H1 (cell line): ENCODE data around the gene WDR7. TPM values are rescaled to one million over a fixed set of nuclear protein-coding genes. Genes with fewer than 3 reads are reported as not detected.

Source experiments
- CTCF ChIA-PET: fragments of 300-600 bp; sonication (Branson Sonifier 250); formaldehyde crosslinking; loops from one replicate; lab custom pipeline; 2021; ENCODE audit not compliant: partially characterized antibody; lab: Charles Lee
- POLR2A ChIA-PET: fragments of 300-600 bp; sonication (Branson Sonifier 250); formaldehyde crosslinking; loops from one replicate; lab custom pipeline; 2021; ENCODE audit warnings: inconsistent platforms; ENCODE audit not compliant: partially characterized antibody; lab: Charles Lee
- DNase-seq, 2 experiments: peaks; one replicate each; pipeline versions ENCODE4 v3.0.0 to v3.0.0-alpha.2; 2010 to 2022; ENCODE audit warnings: low spot score in 2 of 2, low read depth in 1 of 2, mixed read lengths in 1 of 2
- FAIRE-seq: peaks from 2 replicates; lab custom pipeline; 2011; peaks lifted over from hg19 to GRCh38; lab: Jason Lieb, UNC
- H2AFZ ChIP-seq: 2 replicates; pipeline ENCODE4 v1.8.1; 2012; ENCODE audit warnings: low read length, inconsistent platforms
- H2AK5ac ChIP-seq: 2 replicates; pipeline ENCODE4 v1.6.1; 2013; ENCODE audit warnings: low read depth, low read length
- H2BK120ac ChIP-seq: replicated peaks from 2 replicates; pipeline ENCODE3; 2013; ENCODE audit warnings: low read depth, low read length, inconsistent platforms
- H2BK12ac ChIP-seq: 2 replicates; pipeline ENCODE4 v1.6.1; 2013; ENCODE audit warnings: low read depth, low read length
- H2BK15ac ChIP-seq: 2 replicates; pipeline ENCODE4 v1.6.1; 2013; ENCODE audit warnings: low read length
- H2BK20ac ChIP-seq: 2 replicates; pipeline ENCODE4 v1.6.1; 2013; ENCODE audit warnings: low read length
- H2BK5ac ChIP-seq: 2 replicates; pipeline ENCODE4 v1.6.1; 2013; ENCODE audit warnings: low read depth, low read length
- H3K14ac ChIP-seq: 2 replicates; pipeline ENCODE4 v1.6.1; 2013; ENCODE audit warnings: inconsistent platforms; ENCODE audit not compliant: insufficient read length
- H3K18ac ChIP-seq: 2 replicates; pipeline ENCODE4 v1.6.1; 2013; ENCODE audit warnings: low read length; ENCODE audit errors: extremely low read depth
- H3K23ac ChIP-seq: 2 replicates; pipeline ENCODE4 v1.6.1; 2013; ENCODE audit warnings: inconsistent platforms; ENCODE audit not compliant: insufficient read length
- H3K23me2 ChIP-seq: 2 replicates; pipeline ENCODE4 v1.6.1; 2013; ENCODE audit warnings: low read depth, low read length
- H3K27ac ChIP-seq: 2 replicates; pipeline ENCODE4 v1.6.1; 2011; ENCODE audit warnings: low read depth, low read length, inconsistent platforms
- H3K27me3 ChIP-seq, 4 experiments: replicated peaks in 1 of 4; 1 replicate in 1 of 4; 2 replicates in 3 of 4; pipeline versions ENCODE4 v1.6.1 to v1.8.1; 2011 to 2013; ENCODE audit warnings: low read length in 3 of 4, mild to moderate bottlenecking in 3 of 4, inconsistent platforms in 2 of 4, mixed read lengths in 2 of 4, moderate library complexity in 1 of 4; ENCODE audit not compliant: control insufficient read depth in 3 of 4, insufficient read depth in 3 of 4; ENCODE audit errors: extremely low read depth in 1 of 4
- H3K36me3 ChIP-seq, 4 experiments: 2 replicates each; pipeline versions ENCODE4 v1.6.1 to v1.8.1; 2011 to 2013; ENCODE audit warnings: mild to moderate bottlenecking in 4 of 4, low read length in 3 of 4, moderate library complexity in 2 of 4, control low read depth in 1 of 4, inconsistent platforms in 1 of 4; ENCODE audit not compliant: insufficient read depth in 4 of 4, control insufficient read depth in 2 of 4
- H3K4ac ChIP-seq: replicated peaks from 2 replicates; pipeline ENCODE3; 2013; ENCODE audit warnings: low read length, low read depth, mixed read lengths, inconsistent platforms; ENCODE audit not compliant: insufficient read length
- H3K4me1 ChIP-seq, 4 experiments: replicated peaks in 1 of 4; 1 replicate in 1 of 4; 2 replicates in 3 of 4; pipeline versions ENCODE4 v1.6.1 to v1.8.1; 2011 to 2013; ENCODE audit warnings: low read length in 3 of 4, inconsistent platforms in 2 of 4, mixed read lengths in 1 of 4; ENCODE audit not compliant: insufficient read depth in 4 of 4, control insufficient read depth in 3 of 4
- H3K4me2 ChIP-seq, 2 experiments: 2 replicates each; pipeline versions ENCODE4 v1.6.1 to v1.8.1; 2011 to 2013; ENCODE audit warnings: low read depth in 2 of 2, low read length in 2 of 2, control low read depth in 1 of 2, inconsistent platforms in 1 of 2, mild to moderate bottlenecking in 1 of 2; ENCODE audit not compliant: insufficient read depth in 1 of 2
- H3K4me3 ChIP-seq, 4 experiments: fragments of 200-600, 300-600 bp in 1 of 4; sonication (generic), shearing (Covaris generic), sonication (Bioruptor Twin) in 1 of 4; 2 replicates each; pipeline versions ENCODE4 v1.5.1 to v1.8.1; 2011 to 2016; ENCODE audit warnings: low read length in 4 of 4, low read depth in 3 of 4, control low read depth in 2 of 4, inconsistent platforms in 2 of 4, mild to moderate bottlenecking in 2 of 4, mixed read lengths in 1 of 4, moderate library complexity in 1 of 4; ENCODE audit not compliant: insufficient read depth in 2 of 4; ENCODE audit errors: extremely low read depth in 1 of 4
- H3K56ac ChIP-seq: replicated peaks from 2 replicates; pipeline ENCODE3; 2013; ENCODE audit warnings: low read depth, mild to moderate bottlenecking, mixed read lengths, low read length, inconsistent platforms; ENCODE audit not compliant: insufficient read length
- H3K79me1 ChIP-seq: 2 replicates; pipeline ENCODE4 v1.6.1; 2013; ENCODE audit warnings: low read depth, low read length, control low read depth
- H3K79me2 ChIP-seq, 2 experiments: 2 replicates each; pipeline versions ENCODE4 v1.6.1 to v1.8.1; 2012 to 2013; ENCODE audit warnings: low read length in 2 of 2, mild to moderate bottlenecking in 2 of 2, inconsistent platforms in 1 of 2; ENCODE audit not compliant: insufficient read depth in 2 of 2, control insufficient read depth in 1 of 2
- H3K9ac ChIP-seq, 4 experiments: replicated peaks in 1 of 4; 1 replicate in 1 of 4; 2 replicates in 3 of 4; pipeline versions ENCODE4 v1.6.1 to v1.8.1; 2011 to 2013; ENCODE audit warnings: low read depth in 3 of 4, low read length in 3 of 4, control low read depth in 2 of 4, mild to moderate bottlenecking in 2 of 4, moderate library complexity in 2 of 4, inconsistent platforms in 1 of 4; ENCODE audit errors: extremely low read depth in 1 of 4
- H3K9me3 ChIP-seq, 2 experiments: 2 replicates each; pipeline versions ENCODE4 v1.6.1 to v1.8.1; 2012 to 2013; ENCODE audit warnings: mild to moderate bottlenecking in 2 of 2, moderate library complexity in 2 of 2, control low read depth in 1 of 2, inconsistent platforms in 1 of 2, low read depth in 1 of 2, low read length in 1 of 2, mixed read lengths in 1 of 2; ENCODE audit not compliant: insufficient read depth in 2 of 2
- H4K20me1 ChIP-seq, 2 experiments: replicated peaks in 1 of 2; 2 replicates each; pipeline versions ENCODE3 to v1.8.1; 2011 to 2013; ENCODE audit warnings: inconsistent platforms in 2 of 2, low read length in 2 of 2, mild to moderate bottlenecking in 1 of 2; ENCODE audit not compliant: insufficient read depth in 2 of 2, control insufficient read depth in 1 of 2
- H4K5ac ChIP-seq: 2 replicates; pipeline ENCODE4 v1.6.1; 2013; ENCODE audit warnings: low read length, low read depth, mixed read lengths, inconsistent platforms; ENCODE audit not compliant: insufficient read length
- H4K8ac ChIP-seq: 2 replicates; pipeline ENCODE4 v1.8.0; 2013; ENCODE audit warnings: mild to moderate bottlenecking, moderate library complexity, low read length, inconsistent platforms; ENCODE audit not compliant: insufficient read depth; ENCODE audit errors: extremely low read depth
- H4K91ac ChIP-seq: replicated peaks from 2 replicates; pipeline ENCODE3; 2013; ENCODE audit warnings: low read length, mixed read lengths, inconsistent platforms; ENCODE audit not compliant: insufficient read length
- ATF3 ChIP-seq: IDR thresholded peaks from 2 replicates; pipeline ENCODE4 v1.6.1; 2011; ENCODE audit warnings: low read depth, mild to moderate bottlenecking, low read length; ENCODE audit not compliant: insufficient read depth
- CBX5 ChIP-seq: fragments of 300-800, 300-1000 bp; sonication (generic); IDR thresholded peaks from 2 replicates; pipeline ENCODE4 v1.7.1; 2016; ENCODE audit warnings: antibody characterized with exemption, low read length, low read depth
- KDM1A ChIP-seq: fragments of 200-600, 300-600 bp; sonication (generic); IDR thresholded peaks from 2 replicates; pipeline ENCODE4 v1.7.1; 2016; ENCODE audit warnings: mild to moderate bottlenecking, low read length, borderline replicate concordance
- RFX5 ChIP-seq: IDR thresholded peaks from 2 replicates; pipeline ENCODE4 v1.6.1; 2011; ENCODE audit warnings: low read depth, low read length, improper control_type of control experiment, borderline replicate concordance
- SIRT6 ChIP-seq: IDR thresholded peaks from one replicate; pipeline ENCODE4 v1.7.1; 2012; ENCODE audit warnings: low read length, inconsistent platforms
- ZNF274 ChIP-seq: IDR thresholded peaks from 2 replicates; pipeline ENCODE4 v1.7.0; 2012; ENCODE audit warnings: low read length, borderline replicate concordance; ENCODE audit errors: extremely low read depth
- WGBS, 2 experiments: shearing (Covaris generic) in 1 of 2; methylation state at CpG; one replicate each; pipeline versions ENCODE4 v1.1.6 to v1.1.7; 2013 to 2015; ENCODE audit warnings: low lambda C conversion rate in 2 of 2, mixed read lengths in 2 of 2, inconsistent platforms in 1 of 2, low coverage in 1 of 2, missing lambda C conversion rate in 1 of 2; ENCODE audit not compliant: insufficient replicate concordance in 2 of 2, insufficient coverage in 1 of 2, insufficient read length in 1 of 2; ENCODE audit errors: extremely low coverage in 1 of 2, missing lambda C conversion rate in 1 of 2; 5-methylcytosine and 5-hydroxymethylcytosine counted together
- polyA plus RNA-seq, 7 experiments: library from polyadenylated mRNA; depleted of rRNA in 3 of 7; stranded (reverse) in 5 of 7; unstranded in 2 of 7; fragments of >200 nt in 5 of 7; fragments of 200-250 nt in 2 of 7; gene quantifications; 1 replicate in 5 of 7; 2 replicates in 1 of 7; 4 replicates in 1 of 7; pipeline versions ENCODE4 v1.2.1 to v1.2.3, GENCODE V29; 2011 to 2013; ENCODE audit warnings: missing spikeins in 2 of 7, mixed read lengths in 2 of 7
- total RNA-seq: library from RNA; stranded (reverse); fragmentation: NEBNext Ultra II Directional; extraction: Animal tissue kit (Norgen Biotek cat#: 25700); gene quantifications from 2 replicates; pipeline ENCODE4 v1.2.1, GENCODE V29; 2021

WDR7 gene
- total and polyA plus RNA-seq, 2 of the 8 experiments (the other 6 are each of a cell fraction or from before 2014, with no cell fraction given): 5.5 to 15.2 TPM

GRCh38 chr18:56726906-56727305 lies 75.7 kb downstream of the WDR7 start:
- Histone ChIP-seq H3K23me2 (no peaks in the 10 kb centered on the region), H4K20me1 (no peaks in the 10 kb centered on the region), H3K27ac (no peak overlapping the region), H3K18ac (no peak overlapping the region), H2AFZ (no peak overlapping the region), H3K23ac (no peak overlapping the region), H2BK12ac (no peak overlapping the region), H3K79me1 (no peaks in the 10 kb centered on the region; the same call in 1 of the 2 replicates), H3K9ac (no peak overlapping the region), H3K79me2 (no peaks in the 10 kb centered on the region), H3K27me3 (no peaks in the 10 kb centered on the region), H3K4me3 (no peak overlapping the region), H3K4ac (no peak overlapping the region), H2AK5ac (no peak overlapping the region), H2BK120ac (no peak overlapping the region), H4K8ac (no peak overlapping the region), H4K91ac (no peak overlapping the region), H2BK20ac (no peak overlapping the region), H3K14ac (no peak overlapping the region), H2BK15ac (no peak overlapping the region), H3K4me1 (no peaks in the 10 kb centered on the region), H3K56ac (no peak overlapping the region), H3K36me3 (no peaks in the 10 kb centered on the region), H3K4me2 (no peak overlapping the region), H3K9me3 (no peaks in the 10 kb centered on the region), H2BK5ac (no peak overlapping the region), H4K5ac (no peak overlapping the region)
- POLR2A ChIA-PET: no interaction called here
- no peak for FAIRE-seq
- 84% methylated on average over 2 of the region's 2 CpGs; no CpG with 5 or more reads in 1 of the 2 experiments for WGBS, 2 experiments
- TF ChIP-seq KDM1A (no peak), ZNF274 (no peak), CBX5 (no peak), ATF3 (no peak), SIRT6 (no peak), RFX5 (no peak)
- CTCF ChIA-PET: interaction anchor here (0.8 kb wide), 1 partner anchor 25 kb away, joined by 3 read pairs; no protein-coding TSS in a partner anchor
- DNase-seq: no peak
